GM13976 (cell line): Measurements from ENCODE around the gene POLG2.

Source experiments
- DNase-seq: peaks from one replicate; pipeline ENCODE4 v3.0.0; 2012; ENCODE audit warnings: low spot score
- in situ Hi-C: fragments of 300-500 bp; cut with MboI; formaldehyde crosslinking; loops from one replicate; pipeline ENCODE4 v1.12.0; 2022; ENCODE audit warnings: low sequenced_read_pairs, mixed read lengths, inconsistent platforms; ENCODE audit not compliant: unreplicated experiment
- TF ChIP-seq, protein P1 (sequence below): IDR thresholded peaks from 2 replicates; pipeline ENCODE4 v1.5.1; 2012; ENCODE audit warnings: borderline replicate concordance, mild to moderate bottlenecking; ENCODE audit not compliant: insufficient read depth; ENCODE audit errors: extremely low read depth, missing control alignments, control extremely low read depth

The POLG2 gene

DNA sequence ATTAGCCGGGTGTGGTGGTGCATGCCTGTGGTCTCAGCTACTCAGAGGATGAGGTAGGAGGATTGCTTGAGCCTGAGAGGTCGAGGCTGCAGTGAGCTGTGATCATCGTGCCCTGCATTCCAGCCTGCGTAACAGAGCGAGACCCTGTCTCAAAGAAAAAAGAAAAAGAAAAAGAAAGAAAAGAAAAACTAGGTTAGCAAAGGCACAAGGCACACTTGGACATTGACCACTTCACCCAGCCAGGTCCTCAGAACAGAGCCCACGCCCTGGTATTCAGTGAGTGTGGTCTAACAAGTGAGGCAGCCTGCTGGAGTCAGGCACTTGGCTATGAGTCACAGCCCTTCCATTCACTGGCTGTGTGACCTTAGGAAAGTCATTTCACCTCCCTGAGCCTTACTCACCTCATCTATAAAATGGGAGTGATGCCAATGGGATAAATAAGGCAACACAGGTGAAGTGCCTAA, 37.5 kb downstream of the POLG2 start:
- TF ChIP-seq, protein P1, sequence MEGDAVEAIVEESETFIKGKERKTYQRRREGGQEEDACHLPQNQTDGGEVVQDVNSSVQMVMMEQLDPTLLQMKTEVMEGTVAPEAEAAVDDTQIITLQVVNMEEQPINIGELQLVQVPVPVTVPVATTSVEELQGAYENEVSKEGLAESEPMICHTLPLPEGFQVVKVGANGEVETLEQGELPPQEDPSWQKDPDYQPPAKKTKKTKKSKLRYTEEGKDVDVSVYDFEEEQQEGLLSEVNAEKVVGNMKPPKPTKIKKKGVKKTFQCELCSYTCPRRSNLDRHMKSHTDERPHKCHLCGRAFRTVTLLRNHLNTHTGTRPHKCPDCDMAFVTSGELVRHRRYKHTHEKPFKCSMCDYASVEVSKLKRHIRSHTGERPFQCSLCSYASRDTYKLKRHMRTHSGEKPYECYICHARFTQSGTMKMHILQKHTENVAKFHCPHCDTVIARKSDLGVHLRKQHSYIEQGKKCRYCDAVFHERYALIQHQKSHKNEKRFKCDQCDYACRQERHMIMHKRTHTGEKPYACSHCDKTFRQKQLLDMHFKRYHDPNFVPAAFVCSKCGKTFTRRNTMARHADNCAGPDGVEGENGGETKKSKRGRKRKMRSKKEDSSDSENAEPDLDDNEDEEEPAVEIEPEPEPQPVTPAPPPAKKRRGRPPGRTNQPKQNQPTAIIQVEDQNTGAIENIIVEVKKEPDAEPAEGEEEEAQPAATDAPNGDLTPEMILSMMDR, result no peak
- no peak for DNase-seq
- in situ Hi-C loops, result no loop called here

DNA sequence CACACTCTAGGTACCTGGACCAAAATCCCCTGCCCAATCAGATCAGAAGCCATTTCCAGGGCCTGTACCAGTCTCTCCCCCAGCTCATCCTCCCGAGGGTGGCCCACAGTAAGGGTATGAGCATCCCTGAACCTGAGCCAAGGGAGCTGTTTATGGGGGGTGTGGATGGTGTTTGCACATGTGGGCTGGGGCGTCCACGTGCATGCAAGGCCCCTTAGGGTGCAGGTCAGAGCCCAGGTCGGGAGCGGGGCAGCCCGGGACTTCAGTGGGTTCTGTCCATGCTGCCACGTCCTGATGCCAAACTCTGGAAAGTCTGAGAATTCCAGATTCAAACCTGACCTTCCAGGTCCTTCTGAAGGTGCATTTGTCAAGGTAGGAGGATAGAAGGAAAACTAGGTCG, 38.1 kb downstream of the POLG2 start:
- DNase-seq, result no peak
- TF ChIP-seq, protein P1, result no peak
- in situ Hi-C loops, result no loop called here

DNA sequence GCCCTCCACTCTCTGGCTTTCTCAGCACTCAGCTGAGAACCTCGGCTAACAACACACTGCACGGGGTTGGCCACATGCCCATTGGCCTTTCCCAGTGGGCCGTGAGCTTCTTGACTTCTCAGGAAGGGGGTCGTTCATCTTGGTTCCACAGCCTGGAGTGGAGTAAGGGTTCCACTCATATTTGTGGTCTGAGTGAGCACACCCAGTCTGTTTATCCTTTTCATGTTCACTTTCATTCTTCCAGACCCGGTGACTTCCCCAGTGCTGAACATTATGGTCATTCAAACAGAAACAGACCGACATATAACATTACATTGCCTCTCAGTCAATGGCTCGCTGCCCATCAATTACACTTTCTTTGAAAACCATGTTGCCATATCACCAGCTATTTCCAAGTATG, 39.7 kb downstream of the POLG2 start:
- no peak for DNase-seq

DNA sequence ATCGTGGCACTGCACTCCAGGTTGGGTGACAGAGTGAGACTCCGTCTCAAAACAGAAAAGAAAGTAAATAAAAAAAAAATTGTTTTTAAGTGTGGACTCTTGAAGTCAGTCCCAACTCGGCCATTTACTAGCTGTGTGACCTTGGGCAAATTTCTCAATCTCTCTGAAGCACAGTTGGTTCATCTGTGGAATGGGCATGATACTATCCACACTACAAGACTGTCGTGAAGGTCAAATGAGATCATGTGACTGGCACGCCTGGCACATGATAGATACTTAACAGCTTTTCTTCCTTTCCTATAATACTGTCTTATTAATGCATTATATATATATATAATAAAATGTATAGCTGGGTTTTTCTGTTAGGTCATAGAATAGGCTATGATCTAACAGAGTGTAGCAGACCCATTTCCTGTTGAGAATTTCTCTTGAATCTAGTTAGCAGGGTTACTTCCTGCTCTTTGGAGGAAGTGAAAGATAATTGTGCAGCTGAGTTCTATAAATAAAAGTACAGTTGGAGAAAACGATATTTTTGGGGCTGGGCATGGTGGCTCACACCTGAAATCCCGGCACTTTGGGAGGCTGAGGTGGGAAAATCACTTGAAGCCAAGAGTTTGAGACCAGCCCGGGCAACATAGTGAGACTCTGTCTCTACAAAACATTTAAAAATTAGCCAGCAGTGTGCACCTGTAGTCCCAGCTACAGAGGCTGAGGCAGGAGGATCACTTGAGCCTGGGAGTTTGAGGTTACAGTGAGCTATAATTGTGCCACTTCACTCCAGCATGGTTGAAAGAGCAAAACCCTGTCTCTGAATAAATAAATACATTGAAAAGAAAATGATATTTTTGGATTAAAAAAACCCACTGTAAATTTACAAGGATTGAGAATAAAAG, 40.6 kb downstream of the POLG2 start:
- peak; percentile 46 for DNase-seq
- TF ChIP-seq, protein P1, result no peak
- in situ Hi-C loops, result no loop called here

More for the DNA sequence above, 39.7 kb downstream of the POLG2 start:
- in situ Hi-C loops, result no loop called here
- TF ChIP-seq, protein P1, result no peak

DNA sequence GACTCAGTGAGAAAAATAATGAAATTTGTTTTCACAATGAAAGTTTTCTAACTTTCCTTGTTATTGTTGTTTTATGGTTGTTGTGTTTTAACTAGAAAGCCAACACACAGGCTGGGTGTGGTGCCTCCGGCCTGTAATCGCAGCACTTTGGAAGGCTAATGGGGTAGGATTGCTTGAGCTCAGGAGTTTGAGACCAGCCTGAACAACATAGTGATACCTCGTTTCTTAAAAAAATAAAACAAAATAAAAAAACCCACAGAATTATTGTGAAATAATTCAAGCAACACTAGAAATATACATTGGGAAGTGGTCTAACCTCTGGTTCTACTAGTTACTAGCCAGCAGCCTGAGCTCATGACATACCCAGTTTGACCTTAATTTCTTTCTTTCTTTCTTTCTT, 47.3 kb downstream of the POLG2 start:
- TF ChIP-seq, protein P1, result no peak
- DNase-seq, result no peak
- in situ Hi-C loops, result no loop called here

DNA sequence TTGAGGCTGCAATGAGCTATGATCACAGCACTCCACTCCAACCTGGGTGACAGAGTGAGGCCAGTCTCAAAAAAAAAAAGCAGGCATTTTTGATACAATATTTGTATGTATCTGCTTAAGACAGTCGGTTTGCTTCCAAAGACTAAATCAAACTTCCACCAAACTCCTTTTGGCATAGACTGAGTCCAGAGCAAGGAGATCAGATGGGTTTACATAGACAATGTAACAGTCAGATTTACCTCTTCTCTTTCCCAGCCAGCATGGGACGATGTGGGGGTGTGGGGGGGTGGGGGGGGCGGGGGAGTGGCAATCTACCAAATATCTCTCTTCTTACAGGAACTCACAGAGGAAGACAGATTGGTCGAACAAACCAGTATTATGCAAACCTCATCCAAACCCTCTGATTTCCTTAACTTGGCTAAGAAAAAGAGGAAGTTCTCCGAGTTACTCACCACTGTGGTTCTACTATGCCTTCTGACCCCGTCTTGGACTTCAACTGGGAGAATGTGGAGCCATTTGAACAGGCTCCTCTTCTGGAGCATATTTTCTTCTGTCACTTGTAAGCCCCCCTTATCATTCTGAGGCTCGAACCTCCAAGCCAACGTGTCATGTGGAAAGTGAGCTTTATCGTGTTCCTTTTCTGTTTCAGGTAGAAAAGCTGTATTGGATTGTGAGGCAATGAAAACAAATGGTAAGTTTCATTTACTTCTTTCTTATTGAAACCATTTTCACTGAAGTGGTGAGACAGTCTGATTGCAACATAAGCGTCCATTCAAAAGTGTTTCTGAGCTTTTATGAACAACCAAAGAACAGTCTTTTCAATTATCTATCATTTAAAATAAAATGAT, 48.0 kb downstream of the POLG2 start, which contains the start of gene MILR1:
Gene MILR1, plus strand, starts transcription at position 451 of the 848 bp plus-strand sequence. Its CDS starts 54 bp downstream, at position 505.
- peak; percentile 47 for DNase-seq
- TF ChIP-seq, protein P1, result no peak
- in situ Hi-C loops, result no loop called here
